Measurements from ENCODE around the gene CXCL1. TPM values are rescaled to one million over a fixed set of nuclear protein-coding genes. Genes with fewer than 3 reads are reported as not detected.

The CXCL1 gene
- total and polyA plus RNA-seq, 9 donors: 0.40 to 28.5 (median 1.5) TPM

- intact Hi-C loops (cut with DNase I): loop anchor here in 1 of 4 donors (5.0 kb wide), 1 partner anchor 212 kb away; no protein-coding TSS in a partner anchor
- no peak for DNase-seq
- WGBS, 3 donors: 87 to 89% (median 89%) methylated on average over 2 of the region's 2 CpGs
Measured at GRCh38 chr4:73864365-73864764, 4.8 kb upstream of the CXCL1 start.

GRCh38 chr4:73864961-73865360 is 4.2 kb upstream of the CXCL1 start:
- intact Hi-C loops (cut with DNase I): loop anchor here in 1 of 4 donors (5.0 kb wide), 1 partner anchor 213 kb away; no protein-coding TSS in a partner anchor
- Histone ChIP-seq H3K36me3 (no peaks in the 10 kb centered on the region), H3K9me3 (no peaks in the 10 kb centered on the region), H3K27ac (no peak overlapping the region), H3K27me3 (no peaks in the 10 kb centered on the region), H3K4me1 (ENCODE audit: insufficient read depth) (peaks cover 4% of the 10 kb centered on the region), H3K4me3 (no peak overlapping the region)
- 80 to 90% (median 84%) methylated on average over 8 of the region's 8 CpGs for WGBS, 3 donors
- no peak for DNase-seq
- TF ChIP-seq CTCF (IDR thresholded peaks at IDR 0.05): no peak
- no peak for TF ChIP-seq POLR2A (IDR thresholded peaks at IDR 0.05)
- no peak for TF ChIP-seq EP300 (IDR thresholded peaks at IDR 0.05)

More at GRCh38 chr4:73864365-73864764, 4.8 kb upstream of the CXCL1 start:
- H3K4me3 ChIP-seq: no peak overlapping the region
- H3K27me3 ChIP-seq: no peaks in the 10 kb centered on the region
- peaks cover 1% of the 10 kb centered on the region for H3K4me1 ChIP-seq (ENCODE audit: insufficient read depth)
- no peaks in the 10 kb centered on the region for H3K36me3 ChIP-seq
- no peaks in the 10 kb centered on the region for H3K9me3 ChIP-seq
- TF ChIP-seq POLR2A (IDR thresholded peaks at IDR 0.05) (no peak), EP300 (IDR thresholded peaks at IDR 0.05) (no peak), CTCF (IDR thresholded peaks at IDR 0.05) (no peak)
- no peak overlapping the region for H3K27ac ChIP-seq

DNA sequence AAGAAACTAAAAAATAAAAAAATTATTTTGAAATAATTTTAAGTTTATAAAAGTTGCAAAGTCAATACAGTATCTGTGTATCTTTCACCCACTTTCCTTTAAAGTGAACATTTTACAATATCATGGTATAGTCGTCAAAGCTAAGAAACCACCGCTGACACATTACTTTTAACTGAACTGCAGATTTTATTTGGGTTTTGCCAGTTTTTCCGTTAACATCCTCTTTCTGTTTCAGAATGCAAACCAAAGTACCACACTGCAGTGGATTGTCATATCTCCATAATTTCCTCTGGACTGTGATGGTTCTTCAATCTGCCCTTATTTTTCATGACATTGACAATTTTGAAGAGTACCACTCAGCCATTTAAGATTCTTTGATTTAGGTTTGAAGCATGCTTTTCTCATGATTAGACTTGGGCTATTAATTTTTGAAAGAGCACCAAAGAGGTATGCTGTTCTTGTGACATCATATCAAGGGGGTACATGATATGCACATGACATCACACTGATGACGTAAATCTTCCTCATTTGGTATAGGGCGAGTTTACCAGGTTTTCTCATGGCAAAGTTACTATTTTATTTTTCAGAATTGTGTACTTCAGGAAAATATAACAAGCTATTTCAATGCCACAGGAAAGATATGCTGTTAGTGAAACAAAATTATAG is 3.6 kb upstream of the CXCL1 start:
- Histone ChIP-seq H3K27me3 (no peaks in the 10 kb centered on the region), H3K4me1 (ENCODE audit: insufficient read depth) (peaks cover 4% of the 10 kb centered on the region), H3K27ac (no peak overlapping the region), H3K4me3 (no peak overlapping the region), H3K9me3 (no peaks in the 10 kb centered on the region), H3K36me3 (no peaks in the 10 kb centered on the region)
- intact Hi-C loops (cut with DNase I): no loop called here
- TF ChIP-seq CTCF (IDR thresholded peaks at IDR 0.05) (no peak), POLR2A (IDR thresholded peaks at IDR 0.05) (no peak), EP300 (IDR thresholded peaks at IDR 0.05) (no peak)
- DNase-seq: no peak
- 65 to 84% (median 72%) methylated on average over 5 of the region's 5 CpGs for WGBS, 3 donors

GRCh38 chr4:73866246-73866645 is 2.9 kb upstream of the CXCL1 start:
- no peak overlapping the region for H3K27ac ChIP-seq
- intact Hi-C loops (cut with DNase I): no loop called here
- TF ChIP-seq CTCF (IDR thresholded peaks at IDR 0.05) (no peak), EP300 (IDR thresholded peaks at IDR 0.05) (no peak), POLR2A (IDR thresholded peaks at IDR 0.05) (no peak)
- H3K36me3 ChIP-seq: no peaks in the 10 kb centered on the region
- no peaks in the 10 kb centered on the region for H3K27me3 ChIP-seq
- H3K4me3 ChIP-seq: no peak overlapping the region
- DNase-seq: no peak
- peaks cover 4% of the 10 kb centered on the region for H3K4me1 ChIP-seq (ENCODE audit: insufficient read depth)
- WGBS, 3 donors: 20 to 30% (median 22%) methylated on average over 2 of the region's 2 CpGs
- H3K9me3 ChIP-seq: no peaks in the 10 kb centered on the region

Data from ovary (tissue), 9 donors.